Activated CD4-positive, alpha-beta memory T cell treated with anti-CD3 and anti-CD28 coated beads, Interleukin-2, amount 10 ng/mL, durations not matched to agents 7 days and 5 days (primary cell): ENCODE measurements around the gene TMEM54. TPM values are rescaled to one million over a fixed set of nuclear protein-coding genes. Genes with fewer than 3 reads are reported as not detected.

Experiments
- CTCF ChIA-PET: fragments of 350-600 bp; sonication (Branson Sonifier 250); formaldehyde crosslinking; loops from one replicate; lab custom pipeline; 2021; ENCODE audit warnings: antibody characterized with exemption, inconsistent platforms; lab: Charles Lee
- POLR2A ChIA-PET: fragments of 350-600 bp; sonication (Branson Sonifier 250); formaldehyde crosslinking; loops from one replicate; lab custom pipeline; 2021; ENCODE audit warnings: antibody characterized with exemption; lab: Charles Lee
- DNase-seq: peaks from one replicate; pipeline ENCODE4 v3.0.0-alpha.2; 2020
- H3K27ac Mint-ChIP-seq: one replicate; pipeline ENCODE4 v1.8.0; 2021; ENCODE audit warnings: mild to moderate bottlenecking, mixed read lengths
- H3K27me3 Mint-ChIP-seq: one replicate; pipeline ENCODE4 v1.8.0; 2021; ENCODE audit warnings: mixed read lengths
- H3K36me3 Mint-ChIP-seq: one replicate; pipeline ENCODE4 v1.8.0; 2021; ENCODE audit warnings: low read depth, mixed read lengths
- H3K4me1 Mint-ChIP-seq: one replicate; pipeline ENCODE4 v1.8.0; 2021; ENCODE audit warnings: mixed read lengths
- H3K4me3 Mint-ChIP-seq: one replicate; pipeline ENCODE4 v1.8.0; 2021; ENCODE audit warnings: mild to moderate bottlenecking, mixed read lengths
- H3K9me3 Mint-ChIP-seq: one replicate; pipeline ENCODE4 v1.8.0; 2021; ENCODE audit warnings: mixed read lengths
- total RNA-seq, 2 experiments: library from RNA; stranded (reverse); gene quantifications; one replicate each; pipeline ENCODE4 v1.2.3, GENCODE V29; 2021

TMEM54 gene
- total RNA-seq, 2 experiments from 2014 or later, result not detected

DNA sequence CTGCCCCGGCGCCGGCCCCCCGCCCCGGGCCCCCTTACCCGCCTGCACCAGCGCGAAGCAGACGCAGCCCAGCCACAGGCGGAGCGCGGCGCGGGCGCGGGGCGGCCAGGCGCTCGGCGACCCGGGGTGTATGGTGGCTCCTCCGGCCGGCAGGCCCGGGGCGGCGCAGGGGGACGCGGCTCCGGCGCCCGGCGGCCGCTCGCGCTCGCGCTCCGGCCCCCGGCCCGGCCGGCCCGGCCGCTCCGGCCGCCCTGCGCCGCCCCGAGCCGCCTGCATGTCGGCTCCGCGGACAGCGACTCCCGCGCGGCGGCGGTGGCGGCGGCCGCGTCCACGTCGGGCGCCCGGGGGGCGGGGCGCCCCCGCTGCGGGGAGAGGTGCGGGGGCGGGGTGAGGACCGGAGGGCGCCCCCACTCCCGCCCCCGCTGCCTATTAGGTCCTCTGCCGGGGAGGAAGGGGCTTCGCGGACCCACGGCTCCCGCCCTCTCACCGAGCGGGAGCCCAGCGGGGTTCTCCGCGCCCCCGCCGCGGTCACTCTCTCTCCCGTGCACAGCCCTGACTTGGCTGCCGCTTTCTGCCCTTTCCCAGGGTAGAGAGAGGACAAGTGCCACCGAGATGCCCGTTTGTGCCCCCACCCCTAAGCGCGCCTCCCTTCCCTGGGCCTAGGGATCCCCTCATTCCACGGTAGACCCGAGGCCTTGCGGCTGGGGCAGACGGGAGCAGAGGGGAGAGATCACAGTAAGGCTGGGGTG lies 30.4 kb downstream of the TMEM54 start, which contains the start of gene FNDC5:
Gene FNDC5 (minus strand): TSS at position 298 of the 749 bp plus-strand sequence.
- ChIA-PET CTCF (interaction anchor here (0.6 to 2.7 kb wide), 8 partner anchors 11 to 521 kb away, joined by 3 to 32 read pairs (median 4); no protein-coding TSS in a partner anchor), POLR2A (no interaction called here)
- peaks cover 18% of the 10 kb centered on the region for H3K4me1 Mint-ChIP-seq
- H3K4me3 Mint-ChIP-seq, result no peak within 1 kb of the TSS
- no peaks in the 10 kb centered on the region for H3K9me3 Mint-ChIP-seq
- H3K36me3 Mint-ChIP-seq, result no peaks in the 10 kb centered on the region
- no peak for DNase-seq
- peaks cover 48% of the 10 kb centered on the region for H3K27me3 Mint-ChIP-seq
- no peak within 1 kb of the TSS for H3K27ac Mint-ChIP-seq

- Mint-ChIP-seq H3K36me3 (no peaks in the 10 kb centered on the region), H3K27ac (no peak overlapping the region), H3K9me3 (no peaks in the 10 kb centered on the region), H3K4me3 (no peak overlapping the region), H3K27me3 (peaks cover 40% of the 10 kb centered on the region), H3K4me1 (peaks cover 12% of the 10 kb centered on the region)
- DNase-seq, result no peak
- POLR2A ChIA-PET, result interaction anchor here (1.2 kb wide), 1 partner anchor 9 kb away, joined by 4 read pairs; no protein-coding TSS in a partner anchor
- CTCF ChIA-PET, result no interaction called here
Observed at GRCh38 chr1:32869923-32870614, 31.1 kb downstream of the TMEM54 start.

- no peak for DNase-seq
- Mint-ChIP-seq H3K36me3 (peaks cover 8% of the 10 kb centered on the region), H3K4me3 (no peak overlapping the region), H3K27ac (no peak overlapping the region), H3K9me3 (no peaks in the 10 kb centered on the region), H3K4me1 (peaks cover 12% of the 10 kb centered on the region), H3K27me3 (peaks cover 33% of the 10 kb centered on the region)
- CTCF ChIA-PET, result interaction anchor here (1.2 kb wide), 1 partner anchor 157 kb away, joined by 4 read pairs; no protein-coding TSS in a partner anchor
- POLR2A ChIA-PET, result interaction anchor here (1.2 kb wide), 1 partner anchor 10 kb away, joined by 4 read pairs; no protein-coding TSS in a partner anchor
Observed at GRCh38 chr1:32868806-32869455, 32.3 kb downstream of the TMEM54 start.

DNA sequence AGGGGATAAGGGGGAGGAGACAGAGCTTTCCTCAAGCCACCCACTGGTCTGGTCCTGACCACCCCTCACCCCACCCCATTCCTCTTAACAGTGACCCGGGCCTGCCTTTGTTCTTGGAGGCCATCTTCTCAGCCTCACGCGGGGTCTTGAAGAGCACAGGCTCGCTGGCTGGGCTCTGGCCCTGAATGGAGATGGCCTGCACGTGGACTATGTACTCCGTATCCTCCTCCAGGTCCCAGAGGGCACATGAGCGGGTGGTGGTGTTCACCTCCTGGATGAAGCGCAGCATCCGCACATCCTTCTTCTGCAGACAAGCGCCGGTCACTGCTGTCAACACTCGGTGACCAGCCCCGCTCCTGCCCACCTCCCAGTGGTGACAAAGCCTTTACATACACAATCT lies 33.1 kb downstream of the TMEM54 start:
- no peak for DNase-seq
- Mint-ChIP-seq H3K4me1 (peaks cover 12% of the 10 kb centered on the region), H3K9me3 (no peaks in the 10 kb centered on the region), H3K27me3 (peaks cover 33% of the 10 kb centered on the region), H3K4me3 (no peak overlapping the region), H3K36me3 (peaks cover 15% of the 10 kb centered on the region), H3K27ac (no peak overlapping the region)
- POLR2A ChIA-PET, result no interaction called here
- CTCF ChIA-PET, result interaction anchor here (1.2 kb wide), 1 partner anchor 156 kb away, joined by 4 read pairs; no protein-coding TSS in a partner anchor

DNA sequence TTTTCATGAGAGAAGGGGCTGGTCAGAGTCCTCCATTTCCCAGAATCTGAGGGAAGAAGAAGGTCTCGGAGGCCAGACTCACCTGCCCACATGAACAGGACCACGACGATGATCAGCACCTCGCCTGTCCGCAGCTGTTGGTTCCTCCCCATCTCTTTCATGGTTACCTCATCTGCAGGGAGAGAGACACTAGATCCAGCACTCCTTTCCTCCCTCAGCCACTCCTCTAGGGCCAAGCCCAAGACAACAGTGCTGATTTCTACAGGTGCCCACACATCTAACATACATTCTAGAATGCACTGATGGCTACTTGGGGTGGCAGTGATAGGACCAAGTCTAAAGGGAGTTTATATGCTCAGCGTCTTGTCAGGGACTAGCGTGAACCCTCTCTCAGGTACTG lies 33.5 kb downstream of the TMEM54 start:
- H3K4me3 Mint-ChIP-seq, result no peak overlapping the region
- DNase-seq, result no peak
- H3K36me3 Mint-ChIP-seq, result peaks cover 19% of the 10 kb centered on the region
- no peak overlapping the region for H3K27ac Mint-ChIP-seq
- H3K27me3 Mint-ChIP-seq, result peaks cover 31% of the 10 kb centered on the region
- peaks cover 12% of the 10 kb centered on the region for H3K4me1 Mint-ChIP-seq
- ChIA-PET CTCF (interaction anchor here (0.6 to 2.0 kb wide), 2 partner anchors 156 to 446 kb away, joined by 3 to 6 read pairs; no protein-coding TSS in a partner anchor), POLR2A (no interaction called here)
- H3K9me3 Mint-ChIP-seq, result no peaks in the 10 kb centered on the region

GRCh38 chr1:32867151-32867550 lies 34.0 kb downstream of the TMEM54 start:
- DNase-seq, result no peak
- no peaks in the 10 kb centered on the region for H3K9me3 Mint-ChIP-seq
- H3K27ac Mint-ChIP-seq, result no peak overlapping the region
- H3K36me3 Mint-ChIP-seq, result peaks cover 19% of the 10 kb centered on the region
- ChIA-PET POLR2A (interaction anchor here (0.6 kb wide), 1 partner anchor 27 kb away, joined by 3 read pairs; no protein-coding TSS in a partner anchor), CTCF (interaction anchor here (0.6 to 2.0 kb wide), 3 partner anchors 9 to 447 kb away, joined by 3 to 6 read pairs (median 3); no protein-coding TSS in a partner anchor)
- peaks cover 28% of the 10 kb centered on the region for H3K27me3 Mint-ChIP-seq
- no peak overlapping the region for H3K4me3 Mint-ChIP-seq
- H3K4me1 Mint-ChIP-seq, result peaks cover 12% of the 10 kb centered on the region

- Mint-ChIP-seq H3K4me3 (no peak overlapping the region), H3K27me3 (peaks cover 16% of the 10 kb centered on the region), H3K27ac (no peak overlapping the region), H3K36me3 (peaks cover 23% of the 10 kb centered on the region), H3K9me3 (no peaks in the 10 kb centered on the region), H3K4me1 (peaks cover 5% of the 10 kb centered on the region)
- ChIA-PET CTCF (interaction anchor here (0.6 to 2.0 kb wide), 2 partner anchors 154 to 157 kb away, joined by 3 to 6 read pairs; no protein-coding TSS in a partner anchor), POLR2A (no interaction called here)
- no peak for DNase-seq
Observed at GRCh38 chr1:32865639-32866405, 35.4 kb downstream of the TMEM54 start.

GRCh38 chr1:32864375-32865019 lies 36.7 kb downstream of the TMEM54 start:
- Mint-ChIP-seq H3K4me3 (no peak overlapping the region), H3K4me1 (no peaks in the 10 kb centered on the region), H3K27ac (no peak overlapping the region), H3K27me3 (peaks cover 8% of the 10 kb centered on the region), H3K36me3 (peaks cover 26% of the 10 kb centered on the region), H3K9me3 (no peaks in the 10 kb centered on the region)
- DNase-seq, result no peak
- ChIA-PET POLR2A (no interaction called here), CTCF (interaction anchor here (0.7 kb wide), 1 partner anchor 270 kb away, joined by 3 read pairs; no protein-coding TSS in a partner anchor)

GRCh38 chr1:32863881-32864245 lies 37.3 kb downstream of the TMEM54 start:
- Mint-ChIP-seq H3K4me3 (no peak overlapping the region), H3K4me1 (no peaks in the 10 kb centered on the region), H3K9me3 (no peaks in the 10 kb centered on the region), H3K27me3 (peaks cover 3% of the 10 kb centered on the region), H3K36me3 (peaks cover 30% of the 10 kb centered on the region), H3K27ac (no peak overlapping the region)
- CTCF ChIA-PET, result interaction anchor here (0.7 kb wide), 1 partner anchor 269 kb away, joined by 3 read pairs; no protein-coding TSS in a partner anchor
- no peak for DNase-seq
- POLR2A ChIA-PET, result no interaction called here

- H3K27me3 Mint-ChIP-seq, result no peaks in the 10 kb centered on the region
- DNase-seq, result no peak
- no peaks in the 10 kb centered on the region for H3K4me1 Mint-ChIP-seq
- H3K27ac Mint-ChIP-seq, result no peak overlapping the region
- H3K4me3 Mint-ChIP-seq, result no peak overlapping the region
- H3K9me3 Mint-ChIP-seq, result no peaks in the 10 kb centered on the region
- H3K36me3 Mint-ChIP-seq, result peaks cover 35% of the 10 kb centered on the region
- ChIA-PET CTCF (interaction anchor here (0.7 kb wide), 1 partner anchor 269 kb away, joined by 3 read pairs; no protein-coding TSS in a partner anchor), POLR2A (no interaction called here)
Observed at GRCh38 chr1:32863218-32863880, 37.8 kb downstream of the TMEM54 start.
